ENCODE data around the gene PRPF19.

PRPF19 gene

DNA sequence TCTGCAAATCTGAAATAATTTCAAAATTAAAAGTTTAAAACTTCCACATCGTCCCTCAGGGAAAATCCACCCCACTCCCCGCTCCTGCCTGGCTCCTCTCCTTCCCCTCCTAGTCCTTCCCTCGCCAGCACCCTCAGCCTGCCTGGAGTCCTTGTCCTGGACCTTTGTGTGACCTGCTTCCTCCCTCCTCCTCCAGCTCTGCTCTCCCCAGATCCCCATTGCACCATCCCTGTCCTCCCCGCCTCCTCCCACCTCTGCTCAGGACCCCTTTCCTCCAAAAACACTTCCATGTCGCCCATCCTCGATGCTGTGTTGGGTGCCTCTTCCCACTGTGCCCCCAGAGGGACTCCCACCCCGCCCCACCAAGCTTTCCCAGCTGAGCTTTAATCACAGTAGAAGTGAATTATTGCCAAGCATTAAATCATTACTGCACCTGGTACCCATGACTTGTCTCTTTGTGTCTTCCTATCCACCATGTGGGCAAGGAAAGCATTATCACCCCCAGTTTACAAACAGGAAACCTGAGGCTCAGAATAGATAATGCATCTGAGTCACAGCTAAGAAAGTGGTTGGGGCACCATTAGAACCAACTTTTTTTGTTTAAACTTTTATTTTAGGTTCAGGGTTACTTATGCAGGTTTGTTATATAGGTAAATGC is 41.4 kb downstream of the PRPF19 start:
- DNase-seq (ENCODE audit: low read depth): no peak
- H3K4me3 ChIP-seq (ENCODE audit: low read depth, low read length): no peak overlapping the region
- no peak for TF ChIP-seq CTCF (conservative IDR thresholded peaks at IDR 0.05; ENCODE audit: low read depth, low read length)

- DNase-seq (ENCODE audit: low read depth): no peak
- TF ChIP-seq CTCF (conservative IDR thresholded peaks at IDR 0.05; ENCODE audit: low read depth, low read length): no peak
- H3K4me3 ChIP-seq (ENCODE audit: low read depth, low read length): no peak overlapping the region
Observed at GRCh38 chr11:60863550-60864521, 42.5 kb downstream of the PRPF19 start.

GRCh38 chr11:60862171-60862570 is 44.2 kb downstream of the PRPF19 start:
- no peak overlapping the region for H3K4me3 ChIP-seq (ENCODE audit: low read depth, low read length)
- no peak for DNase-seq (ENCODE audit: low read depth)
- TF ChIP-seq CTCF (conservative IDR thresholded peaks at IDR 0.05; ENCODE audit: low read depth, low read length): no peak

DNA sequence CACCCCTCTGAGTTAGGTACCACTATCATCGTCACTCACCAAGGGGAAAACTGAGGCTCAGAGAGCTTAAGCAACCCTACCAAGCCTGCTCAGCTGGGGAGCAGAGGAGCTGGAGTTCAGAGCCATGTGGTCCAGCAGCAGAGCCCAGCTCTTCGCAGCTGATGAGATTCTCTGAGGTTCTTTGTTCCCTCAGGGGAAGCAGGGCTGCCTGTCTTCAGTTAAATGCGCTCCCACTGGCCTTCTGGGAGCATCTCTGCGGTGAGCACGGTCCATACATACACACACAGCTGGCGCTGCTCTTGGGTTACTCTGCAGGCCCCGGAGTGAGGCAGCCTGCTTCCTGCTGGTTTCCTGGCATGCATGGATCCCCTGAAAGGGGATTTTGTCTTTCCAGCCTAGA is 45.4 kb downstream of the PRPF19 start:
- no peak for TF ChIP-seq CTCF (conservative IDR thresholded peaks at IDR 0.05; ENCODE audit: low read depth, low read length)
- DNase-seq (ENCODE audit: low read depth): peak; percentile 87
- H3K4me3 ChIP-seq (ENCODE audit: low read depth, low read length): no peak overlapping the region

GRCh38 chr11:60859616-60860250 is 46.7 kb downstream of the PRPF19 start:
- H3K4me3 ChIP-seq (ENCODE audit: low read depth, low read length): no peak overlapping the region
- no peak for TF ChIP-seq CTCF (conservative IDR thresholded peaks at IDR 0.05; ENCODE audit: low read depth, low read length)
- no peak for DNase-seq (ENCODE audit: low read depth)

GRCh38 chr11:60858731-60859464 is 47.5 kb downstream of the PRPF19 start:
- no peak for TF ChIP-seq CTCF (conservative IDR thresholded peaks at IDR 0.05; ENCODE audit: low read depth, low read length)
- H3K4me3 ChIP-seq (ENCODE audit: low read depth, low read length): no peak overlapping the region
- DNase-seq (ENCODE audit: low read depth): no peak

Measured in choroid plexus epithelial cell (primary cell).